NCI-H2081 (cell line): ENCODE results near the gene SP140L.
"Not testable (repeated sequence)": the region's sequence is repeated elsewhere in the genome, so short reads cannot be mapped to it uniquely, and the experiment has no call there.

Source experiments
- DNase-seq, 2 experiments: peaks; one replicate each; lab custom pipeline; 2025; lab: John Stamatoyannopoulos, UW

The SP140L gene

GRCh38 chr2:230418341-230419016 is 91.5 kb downstream of the SP140L start:
- DNase-seq, result no peak

- no peak for DNase-seq
These were observed 92.2 kb downstream of the SP140L start for GRCh38 chr2:230419181-230419580.

- no peak for DNase-seq
These were observed 95.2 kb downstream of the SP140L start for GRCh38 chr2:230422149-230422548.

GRCh38 chr2:230423851-230424458 is 97.0 kb downstream of the SP140L start:
- DNase-seq, result no peak

- DNase-seq, result no peak
These were observed 98.4 kb downstream of the SP140L start for GRCh38 chr2:230425377-230425776.

GRCh38 chr2:230429513-230429912 is 102.5 kb downstream of the SP140L start:
- DNase-seq, result no peak

- no peak for DNase-seq
These were observed 104.2 kb downstream of the SP140L start for GRCh38 chr2:230430957-230431910.

- DNase-seq, result no peak
These were observed 107.8 kb downstream of the SP140L start for GRCh38 chr2:230434677-230435324.

GRCh38 chr2:230435431-230435830 is 108.4 kb downstream of the SP140L start:
- no peak for DNase-seq

- DNase-seq, result not testable (repeated sequence)
These were observed 112.1 kb downstream of the SP140L start for GRCh38 chr2:230439121-230439520.

GRCh38 chr2:230439590-230439989 is 112.6 kb downstream of the SP140L start:
- no peak for DNase-seq

GRCh38 chr2:230441227-230441897 is 114.4 kb downstream of the SP140L start:
- DNase-seq, result no peak

GRCh38 chr2:230443541-230443940 is 116.5 kb downstream of the SP140L start:
- no peak for DNase-seq

GRCh38 chr2:230444832-230445231 is 117.8 kb downstream of the SP140L start:
- no peak for DNase-seq

- DNase-seq, result no peak
These were observed 120.0 kb downstream of the SP140L start for GRCh38 chr2:230447036-230447435.

- DNase-seq, result no peak
These were observed 120.8 kb downstream of the SP140L start for GRCh38 chr2:230447455-230448451.

- DNase-seq, result no peak
These were observed 123.0 kb downstream of the SP140L start for GRCh38 chr2:230449901-230450467.

- no peak for DNase-seq
These were observed 126.0 kb downstream of the SP140L start for GRCh38 chr2:230453006-230453405.
